HepG2 (cell line): ENCODE data around the gene CD6. TPM values are rescaled to one million over a fixed set of nuclear protein-coding genes. Genes with fewer than 3 reads are reported as not detected.

Experiments
- CBX1 ChIP-seq: IDR thresholded peaks from one replicate; pipeline ENCODE4 v1.6.1; 2016; ENCODE audit warnings: antibody characterized with exemption, low read depth
- CENPT ChIP-seq: sonication (generic); formaldehyde crosslinking; IDR thresholded peaks from 2 replicates; pipeline ENCODE4 v1.8.0; 2022; ENCODE audit warnings: low read depth, mild to moderate bottlenecking, moderate library complexity, missing genetic modification reagents
- CSRNP2 ChIP-seq: sonication (generic); formaldehyde crosslinking; conservative IDR thresholded peaks from 2 replicates; pipeline ENCODE4 v1.8.0; 2022; ENCODE audit warnings: low read depth, missing genetic modification reagents
- GATAD1 ChIP-seq: IDR thresholded peaks from 2 replicates; pipeline ENCODE4 v1.6.1; 2016; ENCODE audit warnings: missing genetic modification reagents, missing compliant biosample characterization
- HCFC1 ChIP-seq: fragments of 150-350 bp; IDR thresholded peaks from 2 replicates; pipeline ENCODE4 v1.6.1; 2014; ENCODE audit warnings: low read depth, low read length
- HHEX ChIP-seq: IDR thresholded peaks from 2 replicates; pipeline ENCODE4 v1.6.1; 2016; ENCODE audit warnings: control low read depth
- HNF1A ChIP-seq, 2 experiments: sonication (generic) in 1 of 2; formaldehyde crosslinking in 1 of 2; IDR thresholded peaks; 2 replicates each; pipeline versions ENCODE4 v1.4.0 to v1.6.1; 2016 to 2020; ENCODE audit warnings: borderline replicate concordance in 1 of 2, low read depth in 1 of 2, mild to moderate bottlenecking in 1 of 2, missing genetic modification reagents in 1 of 2
- HOXA5 ChIP-seq: sonication (generic); formaldehyde crosslinking; IDR thresholded peaks from 2 replicates; pipeline ENCODE4 v1.4.0; 2020; ENCODE audit warnings: missing genetic modification reagents
- ISX ChIP-seq: sonication (generic); formaldehyde crosslinking; conservative IDR thresholded peaks from 2 replicates; pipeline ENCODE4 v1.5.0; 2020; ENCODE audit warnings: missing genetic modification reagents
- MXD4 ChIP-seq: IDR thresholded peaks from 2 replicates; pipeline ENCODE4 v1.6.1; 2016; ENCODE audit warnings: mild to moderate bottlenecking, missing biosample characterization, missing genetic modification reagents
- THYN1 ChIP-seq: sonication (generic); formaldehyde crosslinking; IDR thresholded peaks from 2 replicates; pipeline ENCODE4 v1.8.1; 2023; ENCODE audit warnings: low read depth, mild to moderate bottlenecking, moderate library complexity, missing genetic modification reagents, borderline replicate concordance
- TMF1 ChIP-seq: sonication (generic); formaldehyde crosslinking; IDR thresholded peaks from 2 replicates; pipeline ENCODE4 v1.8.1; 2022; ENCODE audit warnings: low read depth, missing genetic modification reagents
- ZBTB7A ChIP-seq: sonication (generic); formaldehyde crosslinking; IDR thresholded peaks from 2 replicates; pipeline ENCODE4 v1.8.0; 2022; ENCODE audit warnings: mild to moderate bottlenecking, missing genetic modification reagents
- ZFY ChIP-seq: sonication (generic); formaldehyde crosslinking; IDR thresholded peaks from 2 replicates; pipeline ENCODE4 v1.4.0; 2020; ENCODE audit warnings: missing genetic modification reagents
- ZFYVE20 ChIP-seq: sonication (generic); formaldehyde crosslinking; IDR thresholded peaks from 2 replicates; pipeline ENCODE4 v1.8.0; 2023; ENCODE audit warnings: low read depth, mild to moderate bottlenecking, moderate library complexity, missing genetic modification reagents, borderline replicate concordance
- ZNF441 ChIP-seq: sonication (generic); formaldehyde crosslinking; IDR thresholded peaks from 2 replicates; pipeline ENCODE4 v1.7.0; 2021; ENCODE audit warnings: missing genetic modification reagents, borderline replicate concordance
- ZNF446 ChIP-seq: sonication (generic); formaldehyde crosslinking; IDR thresholded peaks from 2 replicates; pipeline ENCODE4 v1.5.0; 2020; ENCODE audit warnings: mild to moderate bottlenecking, missing genetic modification reagents
- ZNF556 ChIP-seq: sonication (generic); formaldehyde crosslinking; IDR thresholded peaks from 2 replicates; pipeline ENCODE4 v1.4.0; 2020; ENCODE audit warnings: mild to moderate bottlenecking, missing genetic modification reagents, borderline replicate concordance
- ZUFSP ChIP-seq: sonication (generic); formaldehyde crosslinking; IDR thresholded peaks from 2 replicates; pipeline ENCODE4 v1.9.0; 2021; ENCODE audit warnings: missing genetic modification reagents, mild to moderate bottlenecking, borderline replicate concordance
- polyA plus RNA-seq, 8 experiments: library from polyadenylated mRNA; depleted of rRNA in 3 of 8; stranded (reverse) in 7 of 8; unstranded in 1 of 8; fragments of >200 nt; fragmentation: Illumina TruSeq in 4 of 8; extraction: Trizol in 4 of 8; gene quantifications; 2 replicates each; pipeline versions ENCODE4 v1.2.1 to v1.2.3, GENCODE V29; 2011 to 2016; ENCODE audit warnings: low read depth in 4 of 8, missing spikeins in 1 of 8, mixed read lengths in 1 of 8; ENCODE audit not compliant: insufficient read depth in 1 of 8
- total RNA-seq, 5 experiments: library from RNA; depleted of rRNA; stranded (reverse); fragments of >200 nt; fragmentation: Illumina TruSeq; extraction: Trizol; gene quantifications; 2 replicates each; pipeline ENCODE4 v1.2.3, GENCODE V29; 2016; ENCODE audit warnings: low read depth in 1 of 5
- TF ChIP-seq, protein P1 (sequence below): sonication (generic); formaldehyde crosslinking; IDR thresholded peaks from 2 replicates; pipeline ENCODE4 v1.8.1; 2023; ENCODE audit warnings: mild to moderate bottlenecking, missing genetic modification reagents

CD6 gene
- total and polyA plus RNA-seq, 2 of the 13 experiments (the other 11 are each of a cell fraction or from before 2014, with no cell fraction given), result not detected

DNA sequence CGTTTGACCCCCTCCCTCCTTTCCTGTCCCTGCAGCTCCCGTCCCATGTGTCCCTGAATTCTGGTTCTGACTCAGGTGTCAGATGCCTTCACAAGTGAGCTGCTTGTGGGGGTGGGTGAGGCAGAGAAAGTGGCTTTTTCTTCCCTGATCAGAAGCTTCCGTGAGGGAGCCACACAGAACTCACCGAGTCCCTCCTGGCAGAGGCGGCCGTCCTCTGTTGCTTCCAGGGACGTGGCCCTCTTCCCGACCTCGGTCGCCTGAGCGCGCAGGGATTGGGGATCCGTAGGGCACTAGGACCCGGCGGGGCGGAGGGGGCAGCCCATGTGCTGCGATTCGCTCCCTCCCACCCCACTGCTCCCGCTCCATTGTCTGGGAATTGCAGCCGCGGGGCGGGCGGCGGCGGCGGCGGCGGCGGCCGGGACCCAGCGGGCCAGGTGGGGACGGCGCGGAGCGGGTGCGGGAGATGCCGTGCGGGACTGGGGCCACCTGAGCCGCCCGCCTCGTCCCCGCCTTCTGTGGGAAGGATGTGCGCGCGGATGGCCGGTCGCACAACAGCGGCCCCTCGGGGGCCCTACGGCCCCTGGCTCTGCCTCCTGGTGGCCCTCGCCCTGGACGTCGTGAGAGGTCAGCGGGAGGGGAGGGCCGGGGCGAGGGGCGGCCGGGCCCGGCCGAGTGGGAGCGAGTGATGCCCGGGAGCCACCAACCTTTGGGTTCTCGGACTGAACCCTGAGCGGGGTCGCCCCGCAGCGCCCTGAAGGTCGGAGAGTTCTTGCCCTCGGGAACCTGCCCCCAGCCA is 47.2 kb upstream of the CD6 start, which contains the start of gene TMEM132A (continued):
- TF ChIP-seq HNF1A (IDR thresholded peaks at IDR 0.05; ENCODE audit: low read depth) (no peak), HNF1A (CRISPR knock-in tag; IDR thresholded peaks at IDR 0.05; ENCODE audit: borderline replicate concordance) (no peak), CENPT (CRISPR knock-in tag) (no peak), HHEX (no peak), MXD4 (CRISPR knock-in tag) (peak; percentile 78; the same call in 1 of the 2 replicates), ZFYVE20 (0 out of 2 replicates have a peak, but pooled peaks have one; percentile 21), ISX (CRISPR knock-in tag) (no peak), HCFC1 (no peak), ZNF556 (CRISPR knock-in tag) (no peak), ZFY (CRISPR knock-in tag) (peak; percentile 56), CSRNP2 (CRISPR knock-in tag) (no peak), ZUFSP (CRISPR knock-in tag) (no peak), TMF1 (CRISPR knock-in tag) (peak; percentile 83; the same call in 1 of the 2 replicates), GATAD1 (peak; percentile 37; the same call in 1 of the 2 replicates), HOXA5 (peak; percentile 70; the same call in 1 of the 2 replicates), ZNF441 (CRISPR knock-in tag) (no peak), ZNF446 (CRISPR knock-in tag) (no peak; the same call in 1 of the 2 replicates), THYN1 (no peak), ZBTB7A (no peak), CBX1 (no peak)
- TF ChIP-seq, protein P1, sequence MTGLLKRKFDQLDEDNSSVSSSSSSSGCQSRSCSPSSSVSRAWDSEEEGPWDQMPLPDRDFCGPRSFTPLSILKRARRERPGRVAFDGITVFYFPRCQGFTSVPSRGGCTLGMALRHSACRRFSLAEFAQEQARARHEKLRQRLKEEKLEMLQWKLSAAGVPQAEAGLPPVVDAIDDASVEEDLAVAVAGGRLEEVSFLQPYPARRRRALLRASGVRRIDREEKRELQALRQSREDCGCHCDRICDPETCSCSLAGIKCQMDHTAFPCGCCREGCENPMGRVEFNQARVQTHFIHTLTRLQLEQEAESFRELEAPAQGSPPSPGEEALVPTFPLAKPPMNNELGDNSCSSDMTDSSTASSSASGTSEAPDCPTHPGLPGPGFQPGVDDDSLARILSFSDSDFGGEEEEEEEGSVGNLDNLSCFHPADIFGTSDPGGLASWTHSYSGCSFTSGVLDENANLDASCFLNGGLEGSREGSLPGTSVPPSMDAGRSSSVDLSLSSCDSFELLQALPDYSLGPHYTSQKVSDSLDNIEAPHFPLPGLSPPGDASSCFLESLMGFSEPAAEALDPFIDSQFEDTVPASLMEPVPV (CRISPR knock-in tag), result no peak
